ENCODE data around the gene SAMD4A.

The SAMD4A gene, protein sequence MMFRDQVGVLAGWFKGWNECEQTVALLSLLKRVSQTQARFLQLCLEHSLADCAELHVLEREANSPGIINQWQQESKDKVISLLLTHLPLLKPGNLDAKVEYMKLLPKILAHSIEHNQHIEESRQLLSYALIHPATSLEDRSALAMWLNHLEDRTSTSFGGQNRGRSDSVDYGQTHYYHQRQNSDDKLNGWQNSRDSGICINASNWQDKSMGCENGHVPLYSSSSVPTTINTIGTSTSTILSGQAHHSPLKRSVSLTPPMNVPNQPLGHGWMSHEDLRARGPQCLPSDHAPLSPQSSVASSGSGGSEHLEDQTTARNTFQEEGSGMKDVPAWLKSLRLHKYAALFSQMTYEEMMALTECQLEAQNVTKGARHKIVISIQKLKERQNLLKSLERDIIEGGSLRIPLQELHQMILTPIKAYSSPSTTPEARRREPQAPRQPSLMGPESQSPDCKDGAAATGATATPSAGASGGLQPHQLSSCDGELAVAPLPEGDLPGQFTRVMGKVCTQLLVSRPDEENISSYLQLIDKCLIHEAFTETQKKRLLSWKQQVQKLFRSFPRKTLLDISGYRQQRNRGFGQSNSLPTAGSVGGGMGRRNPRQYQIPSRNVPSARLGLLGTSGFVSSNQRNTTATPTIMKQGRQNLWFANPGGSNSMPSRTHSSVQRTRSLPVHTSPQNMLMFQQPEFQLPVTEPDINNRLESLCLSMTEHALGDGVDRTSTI

DNA sequence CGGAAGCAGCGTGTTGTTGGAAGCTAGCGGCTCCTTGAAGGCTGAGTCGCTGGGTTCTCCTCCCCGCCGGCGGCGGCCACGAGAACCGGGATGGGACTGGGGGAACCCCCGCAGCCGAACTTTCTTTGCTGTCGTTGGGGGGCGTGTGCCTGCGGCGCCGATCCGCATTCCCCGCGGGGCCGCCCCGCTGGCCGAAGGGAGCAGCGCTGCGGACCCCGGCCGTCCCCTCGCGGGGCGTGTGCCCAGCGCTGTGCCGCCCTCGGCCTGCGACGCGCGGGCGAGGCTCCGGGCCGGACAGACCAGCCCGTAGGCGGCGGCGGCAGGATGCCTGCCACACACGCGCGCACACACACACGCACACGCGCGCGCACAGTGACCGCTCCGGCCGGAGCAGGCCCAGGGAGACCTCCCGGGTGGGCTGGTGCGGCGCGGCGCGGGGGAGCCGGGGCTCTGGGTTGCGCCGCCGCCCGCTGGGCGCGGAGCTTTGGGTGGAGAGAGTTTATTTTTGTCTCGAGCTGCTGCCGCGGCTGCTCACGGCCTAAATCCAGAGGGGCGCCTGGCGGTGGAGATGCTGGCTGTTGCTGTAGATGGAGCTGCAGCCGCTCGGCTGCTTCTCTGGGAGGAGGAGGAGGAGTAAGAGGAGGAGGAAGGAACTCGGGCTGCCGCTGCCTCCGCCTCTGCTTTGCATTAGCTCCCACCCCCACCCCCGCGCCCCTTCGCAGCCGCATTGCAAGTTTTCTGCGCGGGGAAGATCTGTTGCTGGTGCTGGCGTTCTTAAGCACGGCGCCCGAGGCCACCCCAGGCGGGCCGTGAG is at the start of gene SAMD4A:
Gene SAMD4A (plus strand): TSS at position 719 of the 814 bp plus-strand sequence. CDS start 789 bp downstream, outside the sequence.
- DNase-seq: peak in 55 of 58 donors; percentile 18 to 82 (median 66)

DNA sequence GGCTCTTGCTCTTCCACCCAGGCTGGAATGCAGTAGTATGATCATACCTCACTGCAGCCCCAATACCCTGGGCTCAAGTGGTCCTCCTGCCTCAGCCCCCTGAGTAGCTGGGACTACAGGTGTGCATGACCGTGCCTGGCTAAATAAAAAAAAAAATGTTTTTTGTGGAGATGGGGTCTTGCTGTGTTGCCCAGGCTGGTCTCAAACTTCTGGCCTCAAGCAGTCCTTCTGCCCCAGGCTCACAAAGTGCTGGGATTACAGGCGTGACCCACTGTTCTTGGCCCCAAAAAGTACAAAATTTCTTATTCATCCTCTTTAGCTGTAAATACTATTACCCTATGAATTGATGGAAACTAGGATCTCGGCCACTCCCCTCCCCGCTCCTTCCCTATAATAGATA is 42.5 kb upstream of the SAMD4A start:
- no peak for DNase-seq

DNA sequence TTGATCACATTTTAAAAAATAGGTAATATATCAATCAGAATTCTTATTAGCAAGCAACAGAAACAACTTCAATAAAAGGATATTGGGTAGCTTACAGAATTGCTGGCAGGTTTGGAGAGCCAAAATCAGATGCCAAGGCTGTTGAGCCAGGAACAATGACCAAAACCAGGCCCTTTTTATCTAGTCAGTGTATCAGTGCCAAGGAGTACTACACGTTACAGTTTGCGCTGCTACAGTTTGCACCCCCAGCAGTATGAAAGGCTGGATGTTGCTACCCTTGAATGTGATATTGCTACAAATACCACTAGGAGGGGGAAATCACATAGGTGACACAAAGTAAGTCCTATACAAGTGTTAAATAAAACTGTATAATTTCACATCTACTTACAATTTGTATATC is 38.0 kb upstream of the SAMD4A start:
- DNase-seq: no peak

DNA sequence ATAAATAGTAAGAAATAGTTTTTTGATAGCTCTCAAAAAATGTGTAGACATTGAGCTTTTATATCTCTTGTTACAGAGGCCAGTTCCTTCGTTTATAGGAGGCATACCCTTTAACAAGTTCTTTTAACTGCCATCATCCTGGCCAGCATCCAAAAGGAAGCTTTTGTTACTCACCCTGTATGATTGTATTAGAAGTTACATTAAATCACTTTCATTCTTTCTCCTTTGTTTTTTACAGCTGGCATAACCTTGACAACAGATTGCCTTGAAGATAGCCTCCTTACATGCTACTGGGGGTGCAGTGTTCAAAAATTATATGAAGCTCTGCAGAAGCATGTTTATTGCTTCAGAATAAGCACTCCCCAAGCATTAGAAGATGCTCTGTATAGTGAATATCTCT is 37.1 kb upstream of the SAMD4A start:
- DNase-seq: no peak

DNA sequence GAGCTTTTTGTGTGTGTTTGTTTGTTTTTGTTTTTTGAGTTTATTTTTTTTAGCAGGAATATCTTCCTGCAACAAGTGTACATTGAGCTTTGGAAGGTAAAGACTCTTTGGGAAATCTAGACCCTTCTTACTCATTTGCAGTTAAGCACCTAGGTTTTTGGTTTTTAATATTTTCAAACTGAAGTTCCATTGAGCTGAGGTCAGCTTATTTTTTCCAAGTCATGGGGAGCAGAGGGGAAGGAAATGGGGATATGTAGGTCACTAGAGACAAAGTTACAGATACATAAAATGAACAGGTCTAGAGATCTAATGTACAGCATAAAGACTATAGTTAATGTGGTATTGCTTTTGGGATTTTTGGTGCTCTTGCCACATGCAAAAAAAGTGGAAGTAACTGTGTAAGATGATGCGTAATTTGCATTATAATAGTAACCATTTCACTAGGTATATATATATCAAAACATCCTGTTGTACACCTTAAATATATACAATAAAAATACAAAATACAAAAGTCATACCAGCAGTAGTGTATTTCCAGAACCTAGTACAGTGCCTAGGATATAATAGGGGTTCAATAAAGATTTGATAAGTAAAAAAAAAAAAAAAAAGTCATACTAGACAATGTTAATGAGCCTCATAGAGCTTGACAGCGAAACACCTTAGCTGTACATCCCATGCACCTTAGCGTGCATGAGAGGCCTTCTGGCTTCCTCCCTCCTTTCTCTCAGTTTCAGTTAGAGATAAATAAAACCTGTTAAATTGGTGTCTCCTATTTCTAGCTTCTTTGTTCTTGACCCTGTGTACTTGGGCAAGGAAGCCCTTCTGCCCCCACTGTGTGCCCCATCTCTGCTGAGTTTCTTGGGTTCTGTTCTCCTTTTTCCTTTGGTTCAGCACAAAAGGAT is 34.6 kb upstream of the SAMD4A start:
- no peak for DNase-seq

DNA sequence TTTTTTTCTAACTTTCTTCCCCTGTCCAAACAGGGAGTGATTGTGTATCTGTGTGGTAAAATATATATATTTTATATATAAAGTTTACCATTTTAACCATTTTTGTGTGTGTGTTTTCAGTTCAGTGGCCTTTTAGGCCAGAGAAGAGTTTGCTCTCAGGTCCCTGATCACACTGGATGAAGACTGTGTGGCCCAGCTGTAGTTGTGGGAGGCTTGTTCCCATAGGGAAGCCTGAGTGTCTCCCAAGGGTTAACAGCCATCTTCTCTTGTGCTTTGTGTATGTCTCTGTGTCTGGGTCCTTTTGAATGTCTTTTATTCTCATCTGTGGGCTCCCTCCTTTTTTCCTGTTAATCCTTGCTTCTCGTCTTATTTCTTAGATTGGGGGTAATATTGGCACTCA is 33.8 kb upstream of the SAMD4A start:
- DNase-seq: no peak

DNA sequence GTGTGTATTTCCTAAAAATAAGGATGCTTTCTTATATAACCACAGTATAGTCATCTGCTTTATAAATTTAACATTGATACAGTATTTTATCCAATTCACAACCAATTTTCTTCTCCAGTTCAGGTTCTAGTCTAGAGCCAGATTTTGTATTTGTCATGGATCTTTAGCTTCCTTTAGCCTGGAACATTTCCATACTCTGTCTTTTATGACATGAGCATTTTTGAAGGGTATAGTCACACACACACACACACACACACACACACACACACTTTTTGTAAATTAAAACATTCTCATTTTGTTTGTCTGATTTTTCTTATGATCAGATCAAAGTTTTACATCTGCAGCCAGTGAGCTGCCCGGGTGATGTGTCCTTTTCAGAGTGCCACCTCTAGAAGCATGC is 31.8 kb upstream of the SAMD4A start:
- DNase-seq: no peak

DNA sequence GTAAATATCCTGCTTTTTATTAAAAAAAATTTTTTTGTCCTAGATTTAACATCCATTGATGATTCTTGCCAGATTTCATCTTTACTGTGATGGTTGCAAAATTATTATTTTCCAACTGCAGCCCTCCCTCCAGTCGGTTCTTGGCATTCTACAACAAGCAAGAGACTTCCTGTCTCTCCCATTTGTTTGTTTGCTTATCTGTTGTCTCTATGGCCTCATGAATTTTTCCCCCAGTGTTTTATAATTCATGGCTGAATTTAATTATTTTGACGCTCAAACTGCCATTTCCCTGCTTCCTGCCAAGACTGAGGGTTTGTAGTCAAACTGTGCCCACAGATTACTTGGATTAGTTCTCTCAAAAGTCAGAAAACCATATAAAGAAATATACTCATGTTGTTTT is 31.3 kb upstream of the SAMD4A start:
- no peak for DNase-seq

DNA sequence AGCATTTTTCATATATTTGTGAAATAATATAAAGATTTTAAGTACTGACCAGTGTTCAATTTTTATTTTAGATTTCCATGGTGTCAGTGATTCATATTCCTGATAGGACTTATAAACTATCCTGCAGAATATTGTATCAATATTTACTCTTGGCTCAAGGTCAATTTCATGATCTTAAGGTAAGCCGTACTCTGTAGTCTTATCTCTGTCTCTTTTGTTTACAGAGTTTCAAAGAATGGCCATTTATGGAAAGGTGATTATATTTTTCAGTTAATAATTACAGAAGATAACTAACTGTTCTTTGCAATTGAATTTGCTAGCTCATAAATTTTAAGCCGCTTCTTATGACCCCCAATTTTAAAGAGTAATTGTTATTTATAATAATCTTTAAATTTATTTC is 29.3 kb upstream of the SAMD4A start:
- no peak for DNase-seq

DNA sequence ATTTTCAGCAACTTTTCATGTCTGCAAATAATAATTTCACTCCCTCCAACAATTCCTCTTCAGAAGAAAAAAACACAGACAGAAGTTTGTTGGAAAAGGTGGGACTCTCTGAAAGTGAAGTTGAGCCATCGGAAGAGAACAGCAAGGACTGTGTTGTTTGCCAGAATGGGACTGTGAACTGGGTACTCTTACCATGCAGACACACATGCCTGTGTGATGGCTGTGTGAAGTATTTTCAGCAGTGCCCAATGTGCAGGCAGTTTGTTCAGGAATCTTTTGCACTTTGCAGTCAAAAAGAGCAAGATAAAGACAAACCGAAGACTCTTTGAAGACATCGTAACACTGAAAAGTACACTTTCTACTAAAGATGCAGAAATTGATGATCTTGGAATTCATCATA is 28.9 kb upstream of the SAMD4A start:
- DNase-seq: no peak

DNA sequence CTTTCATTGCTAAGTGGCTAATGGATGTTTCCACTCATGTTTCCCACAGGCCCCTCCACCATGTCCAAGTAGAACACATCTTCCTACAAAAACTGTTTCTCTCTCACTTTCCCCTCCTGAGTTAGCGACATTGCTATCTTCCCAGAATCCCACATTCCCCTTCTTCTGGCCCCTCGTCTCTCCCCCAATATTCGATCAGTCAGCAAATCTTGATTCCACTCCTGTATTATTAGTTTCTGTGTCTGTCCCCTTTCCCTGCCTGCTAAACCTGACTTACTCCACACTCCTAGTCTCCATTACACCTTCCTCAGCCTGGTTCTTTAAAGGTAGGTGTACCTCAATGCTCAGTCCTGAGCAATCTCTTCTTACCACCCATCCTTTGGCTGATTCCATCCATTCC is 19.3 kb upstream of the SAMD4A start:
- no peak for DNase-seq

DNA sequence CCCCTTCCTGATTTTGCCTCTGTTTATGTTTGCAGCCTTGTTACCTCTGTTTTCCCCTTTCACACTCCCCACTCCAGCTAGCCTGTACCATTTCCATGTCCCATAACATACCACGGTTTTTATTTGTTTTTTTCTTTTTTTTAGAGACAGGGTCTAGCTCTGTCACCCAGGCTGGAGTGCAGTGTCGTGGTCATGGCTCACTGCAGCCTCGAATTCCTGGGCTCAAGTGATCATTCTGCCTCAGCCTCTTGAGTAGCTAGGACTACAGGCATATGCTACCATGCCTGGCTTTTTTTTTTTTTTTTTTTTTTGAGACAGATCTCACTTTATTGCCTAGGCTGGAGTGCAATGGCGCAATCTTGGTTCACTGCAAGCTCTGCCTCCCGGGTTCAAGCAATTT is 18.4 kb upstream of the SAMD4A start:
- DNase-seq: no peak

DNA sequence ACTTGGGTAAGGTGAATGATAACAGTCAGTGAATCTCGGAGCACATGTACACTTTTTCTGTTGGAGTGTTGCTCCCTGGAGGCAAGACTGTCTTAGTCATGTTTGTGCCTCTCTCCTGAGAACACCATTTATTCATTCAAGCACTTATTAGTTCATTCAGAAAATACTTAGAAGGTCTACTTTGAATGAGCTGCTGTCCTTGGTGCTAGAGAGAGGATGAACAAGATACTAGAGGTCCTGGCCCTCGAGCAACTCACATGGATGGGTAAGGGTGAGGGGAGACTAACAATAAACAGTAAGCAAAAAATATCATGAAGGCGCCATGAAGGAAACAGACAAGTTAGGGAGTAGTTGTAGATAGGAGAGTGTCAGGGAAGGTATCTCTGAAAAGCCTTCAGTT is 17.1 kb upstream of the SAMD4A start:
- no peak for DNase-seq

DNA sequence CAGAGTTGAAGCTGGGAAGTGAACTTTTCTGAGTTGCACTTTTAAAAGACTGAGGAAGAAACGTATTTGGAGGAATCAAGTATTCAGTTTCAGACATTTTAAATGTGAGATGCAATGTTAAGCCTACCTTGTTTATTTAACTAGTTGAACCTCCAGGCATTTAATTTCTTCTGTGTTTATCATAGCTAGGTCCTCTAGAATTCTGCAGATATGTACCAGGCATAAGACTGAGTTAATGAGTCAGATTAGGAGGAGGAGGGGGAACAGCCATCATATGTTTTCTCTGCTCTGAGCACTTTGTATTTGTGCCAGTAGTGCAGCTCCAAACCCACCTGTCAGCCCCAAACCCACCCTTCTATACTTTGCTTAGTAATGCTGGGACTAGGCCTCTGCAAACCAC is 16.4 kb upstream of the SAMD4A start:
- DNase-seq: no peak

DNA sequence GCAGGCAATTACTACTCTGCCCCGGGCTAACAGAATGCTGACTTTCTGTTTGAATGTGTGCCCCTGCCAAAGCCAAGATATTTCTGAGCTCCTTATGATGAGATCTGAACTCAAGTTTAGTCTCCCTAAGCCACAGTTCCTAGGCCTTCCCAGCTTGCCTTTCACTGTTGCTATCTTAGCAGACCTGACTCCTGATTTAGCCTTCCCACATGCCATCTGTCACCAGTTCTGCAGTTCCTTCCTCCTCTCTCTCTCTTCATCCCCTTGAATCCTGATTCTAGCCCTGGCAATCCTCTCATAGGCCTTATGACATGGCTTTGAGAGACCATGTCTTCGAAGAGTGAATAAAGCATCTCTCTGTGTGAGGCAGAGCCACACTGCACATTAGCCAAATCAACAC is 12.5 kb upstream of the SAMD4A start:
- DNase-seq: peak in 5 of 58 donors; percentile 3 to 30 (median 6)

DNA sequence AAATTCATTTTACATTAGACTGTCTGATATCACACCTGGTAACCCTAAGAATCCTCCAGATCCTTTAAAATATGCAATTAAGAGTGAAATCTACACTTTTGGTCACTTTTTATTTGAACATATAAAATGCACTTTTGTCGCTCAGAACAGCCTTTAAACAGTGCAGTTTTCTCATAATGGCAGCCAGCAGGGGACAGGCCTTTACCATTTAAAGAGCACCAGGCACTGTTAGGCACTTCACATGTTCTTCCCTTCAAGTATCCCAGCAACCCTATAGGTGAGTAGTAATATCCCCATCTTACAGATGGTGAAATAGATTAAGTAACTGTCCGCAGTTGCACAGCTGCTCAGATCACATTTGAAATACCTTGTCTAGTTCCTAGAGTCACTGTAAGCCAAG is 11.3 kb upstream of the SAMD4A start:
- no peak for DNase-seq

DNA sequence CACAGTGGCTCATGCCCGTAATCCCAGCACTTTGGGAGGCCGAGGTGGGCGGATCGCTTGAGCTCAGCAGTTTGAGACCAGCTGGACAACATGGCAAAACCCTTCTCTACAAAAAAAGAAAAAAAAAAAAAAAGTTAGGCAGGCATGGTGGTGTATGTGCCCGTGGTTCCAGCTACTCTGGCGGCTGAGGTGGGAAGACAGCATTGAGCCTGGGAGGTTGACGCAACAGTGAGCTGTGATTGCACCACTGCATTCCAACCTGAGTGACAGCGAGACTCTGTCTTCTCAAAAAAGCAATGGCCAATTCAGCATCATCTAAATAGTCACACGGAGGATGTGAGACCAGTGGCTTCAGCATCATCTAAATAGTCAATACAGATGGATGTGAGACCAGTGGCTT is 10.4 kb upstream of the SAMD4A start:
- no peak for DNase-seq

DNA sequence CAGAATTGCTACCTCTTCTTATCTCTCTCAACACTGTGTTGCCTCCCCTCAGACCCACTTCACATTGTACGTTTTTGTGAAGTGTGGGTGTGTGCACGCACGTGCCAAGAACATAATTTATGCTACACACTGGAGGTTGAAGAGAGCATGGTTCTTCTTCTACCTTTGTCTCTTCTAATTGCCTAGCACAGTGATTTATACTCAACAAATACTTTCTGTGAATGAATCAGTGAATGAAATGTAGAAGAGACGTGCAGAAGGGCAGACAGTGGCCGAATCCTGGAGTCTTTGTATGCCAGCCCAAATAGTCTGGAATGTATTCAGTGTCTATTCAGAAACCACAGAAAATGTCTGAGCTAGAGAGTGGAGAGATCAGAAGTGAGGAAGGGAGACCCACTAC is 4.6 kb upstream of the SAMD4A start:
- no peak for DNase-seq

DNA sequence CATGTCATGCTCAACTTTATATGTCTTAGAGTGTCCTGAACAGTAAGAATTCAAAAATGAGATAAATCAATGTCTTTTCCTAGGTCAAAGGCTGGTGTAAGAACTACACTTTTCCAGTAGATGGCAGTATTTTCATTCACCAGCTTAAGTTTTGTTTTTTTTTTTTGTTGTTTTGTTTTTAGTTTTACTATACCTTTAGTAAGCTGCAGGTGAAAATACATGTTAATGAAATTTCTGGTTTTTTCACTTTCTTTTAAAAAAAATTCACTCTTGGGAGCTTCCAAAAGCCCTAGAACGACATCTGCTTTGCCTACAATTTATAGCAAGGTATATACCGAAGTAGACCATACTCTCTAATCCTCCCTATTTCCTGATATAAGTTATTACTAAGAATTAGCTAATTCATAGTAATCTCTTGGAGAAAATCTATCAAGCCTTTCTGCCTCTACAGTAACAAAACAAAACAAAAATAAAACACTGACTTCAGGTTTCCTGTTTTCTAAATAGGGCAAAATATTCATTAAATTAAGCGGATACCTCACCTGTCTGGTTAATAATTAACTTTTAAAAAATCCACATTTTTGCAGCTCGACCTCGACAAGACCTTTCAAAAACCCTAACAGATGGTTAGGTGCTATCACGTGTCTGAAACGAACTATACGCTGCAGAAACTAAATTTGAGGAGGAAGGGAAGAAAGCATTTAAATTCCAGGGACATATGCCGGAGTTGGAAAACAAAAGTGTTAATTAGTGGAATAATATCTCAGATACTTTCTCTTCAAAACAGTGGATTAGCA is 2.7 kb upstream of the SAMD4A start:
- no peak for DNase-seq
